GM12878 (cell line): ENCODE results near the gene IFIT3. TPM values are rescaled to one million over a fixed set of nuclear protein-coding genes. Genes with fewer than 3 reads are reported as not detected.

ENCODE experiments used
- ATAC-seq: fragments of 200-7000 bp; cut with Tn5 transposase; 3 replicates; pipeline ENCODE4 v1.9.1; 2020; ENCODE audit warnings: mild to moderate bottlenecking, moderate library complexity
- BruUV-seq: library from RNA; stranded (reverse); fragments of 400-500 nt; replicated peaks from 2 replicates; lab custom pipeline; 2021; lab: Mats Ljungman, UMichigan
- CTCF ChIA-PET: fragments of 300-600 bp; sonication (Branson Sonifier 250); formaldehyde crosslinking; extraction: SDS; loops from one replicate; lab custom pipeline; 2021; ENCODE audit warnings: inconsistent platforms; lab: Yijun Ruan, JAX
- POLR2A ChIA-PET: fragments of 350-600 bp; formaldehyde crosslinking; extraction: SDS; loops from one replicate; lab custom pipeline; 2021; ENCODE audit warnings: inconsistent platforms; lab: Charles Lee
- RAD21 ChIA-PET: fragments of 300-600 bp; sonication (Branson Sonifier 250); formaldehyde crosslinking; loops from one replicate; lab custom pipeline; 2023; ENCODE audit warnings: antibody characterized with exemption; ENCODE audit not compliant: unreplicated experiment; lab: Charles Lee
- SMC1A ChIA-PET: fragments of 300-600 bp; sonication (Branson Sonifier 250); formaldehyde crosslinking; loops from one replicate; lab custom pipeline; 2023; ENCODE audit not compliant: unreplicated experiment, uncharacterized antibody; lab: Charles Lee
- DNase-seq: peaks from one replicate; pipeline ENCODE4 v3.0.0-alpha.2; 2011; ENCODE audit warnings: low read depth, low spot score
- FAIRE-seq: peaks from 3 replicates; lab custom pipeline; 2011; peaks lifted over from hg19 to GRCh38; lab: Jason Lieb, UNC
- H2AFZ ChIP-seq: 2 replicates; pipeline ENCODE4 v1.6.0; 2011; ENCODE audit warnings: low read depth, low read length, control low read depth; ENCODE audit not compliant: control insufficient read depth
- H3K27ac ChIP-seq: 2 replicates; pipeline ENCODE4 v1.5.1; 2011; ENCODE audit warnings: control low read depth; ENCODE audit not compliant: control insufficient read depth, insufficient read depth
- H3K27me3 ChIP-seq, 2 experiments: replicated peaks in 1 of 2; 2 replicates each; pipeline versions ENCODE4 v1.6.0 to v1.6.1; 2011; ENCODE audit warnings: low read length in 1 of 2; ENCODE audit not compliant: control insufficient read depth in 2 of 2, insufficient read depth in 2 of 2
- H3K36me3 ChIP-seq, 2 experiments: 2 replicates each; pipeline ENCODE4 v1.5.1; 2011; ENCODE audit warnings: low read length in 1 of 2; ENCODE audit not compliant: control insufficient read depth in 2 of 2, insufficient read depth in 2 of 2
- H3K4me1 ChIP-seq: 2 replicates; pipeline ENCODE4 v1.6.1; 2011; ENCODE audit warnings: mild to moderate bottlenecking, low read length, moderate library complexity, mixed read lengths; ENCODE audit not compliant: control insufficient read depth, insufficient read depth
- H3K4me2 ChIP-seq: 2 replicates; pipeline ENCODE4 v1.6.0; 2011; ENCODE audit warnings: control low read depth; ENCODE audit not compliant: control insufficient read depth, insufficient read depth
- H3K4me3 ChIP-seq: fragments of 200-600 bp; sonication (generic); 2 replicates; pipeline ENCODE4 v1.5.1; 2016
- H3K79me2 ChIP-seq: 2 replicates; pipeline ENCODE4 v1.6.0; 2011; ENCODE audit warnings: low read length; ENCODE audit not compliant: control insufficient read depth, insufficient read depth
- H3K9ac ChIP-seq: 2 replicates; pipeline ENCODE4 v1.8.0; 2011; ENCODE audit warnings: low read length, control low read depth, mixed read lengths; ENCODE audit not compliant: control insufficient read depth, insufficient read depth
- H3K9me3 ChIP-seq: replicated peaks from 3 replicates; pipeline ENCODE4 v1.5.1; 2011; ENCODE audit warnings: mild to moderate bottlenecking, low read length; ENCODE audit not compliant: control insufficient read depth, insufficient read depth
- H4K20me1 ChIP-seq: 2 replicates; pipeline ENCODE4 v1.6.0; 2011; ENCODE audit not compliant: control insufficient read depth, insufficient read depth
- CBX5 ChIP-seq: sonication (generic); IDR thresholded peaks from 2 replicates; pipeline ENCODE4 v1.6.1; 2016; ENCODE audit warnings: low read depth, moderate library complexity, mild to moderate bottlenecking, inconsistent platforms
- CREM ChIP-seq: IDR thresholded peaks from 2 replicates; pipeline ENCODE4 v1.6.1; 2014; ENCODE audit warnings: antibody characterized with exemption, low read depth
- NBN ChIP-seq: fragments of 450-650 bp; IDR thresholded peaks from 2 replicates; pipeline ENCODE4 v1.6.1; 2016
- POLR2AphosphoS5 ChIP-seq: IDR thresholded peaks from 2 replicates; pipeline ENCODE4 v1.6.1; 2011; ENCODE audit warnings: mild to moderate bottlenecking, low read length, inconsistent platforms
- SMAD5 ChIP-seq: IDR thresholded peaks from 2 replicates; pipeline ENCODE4 v1.6.1; 2016; ENCODE audit warnings: antibody characterized with exemption, low read depth
- SMC3 ChIP-seq: IDR thresholded peaks from 2 replicates; pipeline ENCODE4 v1.6.1; 2011; ENCODE audit warnings: low read length, improper control_type of control experiment, borderline replicate concordance
- ZBED1 ChIP-seq: IDR thresholded peaks from 2 replicates; pipeline ENCODE4 v1.6.1; 2016; ENCODE audit warnings: borderline replicate concordance
- ZNF622 ChIP-seq: fragments of 450-650 bp; IDR thresholded peaks from 2 replicates; pipeline ENCODE4 v1.6.1; 2017; ENCODE audit warnings: mild to moderate bottlenecking, inconsistent platforms
- WGBS: methylation state at CpG from one replicate; pipeline ENCODE4 v1.1.6; 2016; ENCODE audit warnings: low lambda C conversion rate; ENCODE audit not compliant: insufficient replicate concordance, insufficient coverage; ENCODE audit errors: missing lambda C conversion rate; 5-methylcytosine and 5-hydroxymethylcytosine counted together
- in situ Hi-C: fragments of 300-500 bp; cut with MboI; formaldehyde crosslinking; loops from 9 replicates; pipeline ENCODE4 v1.14.3; 2018; ENCODE audit warnings: mixed read lengths
- intact Hi-C: fragments of 100-400 bp; cut with micrococcal nuclease; formaldehyde crosslinking; loops from one replicate; pipeline ENCODE4 v1.14.2; 2022; ENCODE audit not compliant: unreplicated experiment
- polyA plus RNA-seq, 11 experiments: library from polyadenylated mRNA; depleted of rRNA in 4 of 11; unstranded in 6 of 11; stranded (reverse) in 5 of 11; fragments of >200 nt; fragmentation: Nextera tagmentation in 4 of 11; fragmentation: Illumina TruSeq in 1 of 11; extraction: Ambion mirVana in 4 of 11; extraction: Trizol in 1 of 11; gene quantifications; 1 replicate in 1 of 11; 2 replicates in 10 of 11; pipeline versions ENCODE4 v1.2.1 to v1.2.3, GENCODE V29; 2011 to 2016; ENCODE audit warnings: inconsistent platforms in 2 of 11, missing spikeins in 2 of 11, low read depth in 1 of 11
- total RNA-seq, 4 experiments: library from RNA; depleted of rRNA in 3 of 4; stranded (reverse); fragments of >200 nt in 3 of 4; fragmentation: Illumina TruSeq in 1 of 4; extraction: Trizol in 1 of 4; gene quantifications; 2 replicates each; pipeline versions ENCODE4 v1.2.1 to v1.2.3, GENCODE V29; 2013 to 2021

IFIT3 gene
- total and polyA plus RNA-seq, 10 of the 15 experiments (the other 5 are each of a cell fraction or from before 2014, with no cell fraction given), result 27.0 to 70.2 (median 51.1) TPM

- Histone ChIP-seq H3K27ac (no peak overlapping the region), H3K27me3 (no peaks in the 10 kb centered on the region), H4K20me1 (no peaks in the 10 kb centered on the region), H3K9ac (no peak overlapping the region; the same call in 1 of the 2 replicates), H3K36me3 (0 out of 4 replicates have a peak, but pooled peaks cover 0 to 2% of the 10 kb centered on the region in 2 experiments), H3K79me2 (peaks cover 23% of the 10 kb centered on the region), H2AFZ (no peak overlapping the region), H3K4me2 (peak overlapping the region; percentile 94), H3K9me3 (no peaks in the 10 kb centered on the region), H3K4me3 (peak overlapping the region; percentile 79; the same call in 1 of the 2 replicates), H3K4me1 (peaks cover 3% of the 10 kb centered on the region)
- intact Hi-C loops (no loop called here), in situ Hi-C loops (no loop called here)
- FAIRE-seq (no peak), DNase-seq (no peak), ATAC-seq (no peak)
- ChIA-PET SMC1A (interaction anchor here (0.6 to 9.1 kb wide), 13 partner anchors 25 to 1684 kb away, joined by 3 to 98 read pairs (median 4); partner anchors contain the start of genes IFIT1, IFIT3 and IFIT5), RAD21 (interaction anchor here (0.9 to 6.5 kb wide), 5 partner anchors 24 to 110 kb away, joined by 3 to 68 read pairs (median 4); partner anchors contain the start of genes IFIT1, IFIT3 and IFIT5), CTCF (interaction anchor here (0.9 to 7.4 kb wide), 6 partner anchors 12 to 459 kb away, joined by 3 to 95 read pairs (median 4); no protein-coding TSS in a partner anchor), POLR2A (interaction anchor here (0.6 to 1.8 kb wide), 2 partner anchors 49 to 65 kb away, joined by 3 to 9 read pairs; no protein-coding TSS in a partner anchor)
- BruUV-seq, result no TSS peak
- TF ChIP-seq SMAD5 (no peak), SMC3 (peak; percentile 8; the same call in 1 of the 2 replicates)
- 91% methylated on average over 4 of the region's 4 CpGs for WGBS
Observed at GRCh38 chr10:89304026-89304425, 23.8 kb upstream of the IFIT3 start.

- Histone ChIP-seq H3K27ac (no peak overlapping the region), H2AFZ (no peak overlapping the region), H3K9me3 (no peaks in the 10 kb centered on the region), H3K4me3 (no peak overlapping the region), H3K9ac (no peak overlapping the region), H3K27me3 (no peaks in the 10 kb centered on the region), H3K79me2 (peaks cover 23% of the 10 kb centered on the region), H3K4me1 (peaks cover 3% of the 10 kb centered on the region), H4K20me1 (no peaks in the 10 kb centered on the region), H3K4me2 (peak overlapping the region; percentile 94), H3K36me3 (0 out of 4 replicates have a peak, but pooled peaks cover 0 to 2% of the 10 kb centered on the region in 2 experiments)
- intact Hi-C loops, result no loop called here
- no TSS peak for BruUV-seq
- ChIA-PET CTCF (interaction anchor here (1.1 to 7.4 kb wide), 8 partner anchors 11 to 110 kb away, joined by 3 to 95 read pairs (median 4); partner anchors contain the start of genes IFIT1 and IFIT5), RAD21 (interaction anchor here (0.8 to 6.5 kb wide), 5 partner anchors 23 to 88 kb away, joined by 3 to 68 read pairs (median 3); partner anchors contain the start of genes IFIT1 and IFIT3), POLR2A (interaction anchor here (1.8 kb wide), 1 partner anchor 65 kb away, joined by 9 read pairs; no protein-coding TSS in a partner anchor), SMC1A (interaction anchor here (0.9 to 9.1 kb wide), 10 partner anchors 20 to 85 kb away, joined by 3 to 98 read pairs (median 4); partner anchors contain the start of gene IFIT3)
- no peak for DNase-seq
- in situ Hi-C loops, result no loop called here
- no peak for FAIRE-seq
- no peak for TF ChIP-seq ZBED1
- TF ChIP-seq POLR2AphosphoS5, result no peak
- TF ChIP-seq NBN, result no peak
- no peak for TF ChIP-seq ZNF622
- no peak for TF ChIP-seq CREM
- TF ChIP-seq CBX5, result no peak
- 95% methylated on average over 2 of the region's 2 CpGs for WGBS
- ATAC-seq, result no peak
Observed at GRCh38 chr10:89304446-89304845, 23.4 kb upstream of the IFIT3 start.
